ENCODE results near the gene SH3RF3.

DNA sequence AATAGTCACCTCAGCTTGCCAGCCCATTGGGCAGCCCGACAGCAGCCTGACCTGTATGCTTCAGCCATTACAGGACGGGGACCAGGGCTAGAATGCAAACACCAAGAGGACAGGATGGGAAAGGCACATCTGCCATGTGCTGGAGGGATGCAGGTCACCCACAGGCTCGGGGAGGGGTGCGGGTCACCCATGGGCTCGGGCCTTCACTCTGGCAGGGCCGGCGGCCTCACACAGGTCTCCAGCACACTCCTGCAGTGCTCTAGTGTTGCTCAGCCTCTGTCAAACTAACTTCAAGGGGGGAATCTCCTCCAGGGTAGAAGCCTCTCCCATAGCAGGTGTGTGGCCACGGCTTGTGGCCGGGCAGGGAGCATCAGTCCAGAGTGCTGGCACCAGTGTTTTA, 262.2 kb downstream of the SH3RF3 start:
- TF ChIP-seq POLR2A (IDR thresholded peaks at IDR 0.05; ENCODE audit: borderline replicate concordance, extremely low read depth, insufficient read depth, insufficient read length) = no peak
- no peak for TF ChIP-seq MAX (IDR thresholded peaks at IDR 0.05)
- no peak for TF ChIP-seq POLR2AphosphoS5 (IDR thresholded peaks at IDR 0.05; ENCODE audit: low read depth, low read length)
- TF ChIP-seq, protein P1, sequence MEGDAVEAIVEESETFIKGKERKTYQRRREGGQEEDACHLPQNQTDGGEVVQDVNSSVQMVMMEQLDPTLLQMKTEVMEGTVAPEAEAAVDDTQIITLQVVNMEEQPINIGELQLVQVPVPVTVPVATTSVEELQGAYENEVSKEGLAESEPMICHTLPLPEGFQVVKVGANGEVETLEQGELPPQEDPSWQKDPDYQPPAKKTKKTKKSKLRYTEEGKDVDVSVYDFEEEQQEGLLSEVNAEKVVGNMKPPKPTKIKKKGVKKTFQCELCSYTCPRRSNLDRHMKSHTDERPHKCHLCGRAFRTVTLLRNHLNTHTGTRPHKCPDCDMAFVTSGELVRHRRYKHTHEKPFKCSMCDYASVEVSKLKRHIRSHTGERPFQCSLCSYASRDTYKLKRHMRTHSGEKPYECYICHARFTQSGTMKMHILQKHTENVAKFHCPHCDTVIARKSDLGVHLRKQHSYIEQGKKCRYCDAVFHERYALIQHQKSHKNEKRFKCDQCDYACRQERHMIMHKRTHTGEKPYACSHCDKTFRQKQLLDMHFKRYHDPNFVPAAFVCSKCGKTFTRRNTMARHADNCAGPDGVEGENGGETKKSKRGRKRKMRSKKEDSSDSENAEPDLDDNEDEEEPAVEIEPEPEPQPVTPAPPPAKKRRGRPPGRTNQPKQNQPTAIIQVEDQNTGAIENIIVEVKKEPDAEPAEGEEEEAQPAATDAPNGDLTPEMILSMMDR (IDR thresholded peaks at IDR 0.05 in 2 of 3, conservative IDR thresholded peaks at IDR 0.05 in 1 of 3; ENCODE audit: borderline replicate concordance in 1 of 3, insufficient read depth in 1 of 3, low read depth in 2 of 3, low read length in 2 of 3) = no peak
- TF ChIP-seq EZH2 (IDR thresholded peaks at IDR 0.05) = no peak
- TF ChIP-seq ZFX (IDR thresholded peaks at IDR 0.05) = no peak
- TF ChIP-seq YY1 (IDR thresholded peaks at IDR 0.05; ENCODE audit: extremely low read depth, insufficient replicate concordance, low read depth, low read length) = no peak
- TF ChIP-seq, protein P2, sequence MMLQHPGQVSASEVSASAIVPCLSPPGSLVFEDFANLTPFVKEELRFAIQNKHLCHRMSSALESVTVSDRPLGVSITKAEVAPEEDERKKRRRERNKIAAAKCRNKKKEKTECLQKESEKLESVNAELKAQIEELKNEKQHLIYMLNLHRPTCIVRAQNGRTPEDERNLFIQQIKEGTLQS (IDR thresholded peaks at IDR 0.05) = no peak
- no peak for TF ChIP-seq SIN3A (IDR thresholded peaks at IDR 0.05; ENCODE audit: low read depth)
- TF ChIP-seq RAD21 (IDR thresholded peaks at IDR 0.05; ENCODE audit: low read depth) = no peak
- no peak for TF ChIP-seq REST (IDR thresholded peaks at IDR 0.05; ENCODE audit: low read depth)

Data from HCT116 (cell line).